Suprapubic skin (tissue), 4 donors: ENCODE measurements around the gene RBM19.

Source experiments
- CTCF ChIP-seq, 2 donors: fragments of 200-600 bp in 1 of 2; fragments of 450-650 bp in 1 of 2; sonication (generic) in 1 of 2; IDR thresholded peaks; one replicate each; pipeline ENCODE4 v1.5.1; 2016 to 2019; ENCODE audit warnings: antibody characterized with exemption in 2 of 2, mild to moderate bottlenecking in 1 of 2, moderate library complexity in 1 of 2
- POLR2A ChIP-seq, 2 donors: fragments of 450-650 bp; IDR thresholded peaks; one replicate each; pipeline ENCODE4 v1.6.1; 2017; ENCODE audit warnings: antibody characterized with exemption in 2 of 2, mild to moderate bottlenecking in 2 of 2, moderate library complexity in 2 of 2
- POLR2AphosphoS5 ChIP-seq, 3 donors: sonication (generic); formaldehyde crosslinking; IDR thresholded peaks; one replicate each; pipeline ENCODE4 v1.6.1; 2017; ENCODE audit warnings: antibody characterized with exemption in 3 of 3

- TF ChIP-seq CTCF (IDR thresholded peaks at IDR 0.05) (no peak), POLR2A (IDR thresholded peaks at IDR 0.05) (no peak), POLR2AphosphoS5 (IDR thresholded peaks at IDR 0.05) (no peak)
Measured at GRCh38 chr12:113959096-113959495, 7.0 kb downstream of the RBM19 start.
